GM12873 (cell line): Measurements from ENCODE around the gene TTLL6.

Source experiments
- CTCF ChIP-seq: IDR thresholded peaks from 2 replicates; pipeline ENCODE4 v1.5.1; 2012; ENCODE audit warnings: low read depth, mild to moderate bottlenecking, moderate library complexity, low read length, control low read depth; ENCODE audit not compliant: insufficient read depth; ENCODE audit errors: missing control alignments

Gene TTLL6

GRCh38 chr17:48751172-48751571 lies 65.9 kb downstream of the TTLL6 start:
- no peak for TF ChIP-seq CTCF

GRCh38 chr17:48749621-48750553 lies 67.1 kb downstream of the TTLL6 start:
- TF ChIP-seq CTCF: no peak

- TF ChIP-seq CTCF: no peak
Observed at GRCh38 chr17:48748718-48749566, 68.1 kb downstream of the TTLL6 start.

GRCh38 chr17:48747445-48748363 lies 69.3 kb downstream of the TTLL6 start:
- no peak for TF ChIP-seq CTCF

- no peak for TF ChIP-seq CTCF
Observed at GRCh38 chr17:48746916-48747444, 70.0 kb downstream of the TTLL6 start.

GRCh38 chr17:48745381-48746275 lies 71.4 kb downstream of the TTLL6 start:
- TF ChIP-seq CTCF: no peak
